Measurements from ENCODE around the gene LRIT1.

DNA sequence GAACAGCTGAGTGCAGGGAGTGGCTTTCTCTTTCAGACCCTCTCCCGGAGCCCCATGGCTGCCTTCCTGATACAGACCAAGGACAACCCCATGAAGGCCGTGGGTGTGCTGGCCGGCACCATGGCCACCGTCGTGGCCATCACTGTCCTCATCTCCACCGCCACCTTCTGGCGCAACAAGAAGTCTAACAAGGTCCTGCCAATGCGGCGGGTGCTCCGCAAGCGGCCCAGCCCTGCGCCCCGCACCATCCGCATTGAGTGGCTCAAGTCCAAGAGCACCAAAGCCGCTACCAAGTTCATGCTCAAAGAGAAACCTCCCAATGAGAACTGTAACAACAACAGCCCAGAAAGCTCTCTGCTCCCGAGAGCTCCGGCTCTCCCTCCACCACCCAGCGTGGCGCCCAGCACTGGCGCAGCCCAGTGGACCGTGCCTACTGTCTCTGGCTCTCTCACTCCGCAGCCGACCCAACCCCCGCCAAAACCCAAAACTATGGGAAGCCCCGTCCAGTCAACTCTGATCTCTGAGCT lies 27.2 kb downstream of the LRIT1 start:
- TF ChIP-seq, protein P1, sequence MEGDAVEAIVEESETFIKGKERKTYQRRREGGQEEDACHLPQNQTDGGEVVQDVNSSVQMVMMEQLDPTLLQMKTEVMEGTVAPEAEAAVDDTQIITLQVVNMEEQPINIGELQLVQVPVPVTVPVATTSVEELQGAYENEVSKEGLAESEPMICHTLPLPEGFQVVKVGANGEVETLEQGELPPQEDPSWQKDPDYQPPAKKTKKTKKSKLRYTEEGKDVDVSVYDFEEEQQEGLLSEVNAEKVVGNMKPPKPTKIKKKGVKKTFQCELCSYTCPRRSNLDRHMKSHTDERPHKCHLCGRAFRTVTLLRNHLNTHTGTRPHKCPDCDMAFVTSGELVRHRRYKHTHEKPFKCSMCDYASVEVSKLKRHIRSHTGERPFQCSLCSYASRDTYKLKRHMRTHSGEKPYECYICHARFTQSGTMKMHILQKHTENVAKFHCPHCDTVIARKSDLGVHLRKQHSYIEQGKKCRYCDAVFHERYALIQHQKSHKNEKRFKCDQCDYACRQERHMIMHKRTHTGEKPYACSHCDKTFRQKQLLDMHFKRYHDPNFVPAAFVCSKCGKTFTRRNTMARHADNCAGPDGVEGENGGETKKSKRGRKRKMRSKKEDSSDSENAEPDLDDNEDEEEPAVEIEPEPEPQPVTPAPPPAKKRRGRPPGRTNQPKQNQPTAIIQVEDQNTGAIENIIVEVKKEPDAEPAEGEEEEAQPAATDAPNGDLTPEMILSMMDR (IDR thresholded peaks at IDR 0.05; ENCODE audit: low read depth, low read length), result no peak
- no peak for TF ChIP-seq EZH2phosphoT487 (IDR thresholded peaks at IDR 0.05; ENCODE audit: low read depth)

Measured in OCI-LY3 (cell line).